H9 (cell line): Measurements from ENCODE around the gene TMEM150B. TPM values are rescaled to one million over a fixed set of nuclear protein-coding genes. Genes with fewer than 3 reads are reported as not detected.

Experiments
- DNase-seq: peaks from one replicate; pipeline ENCODE4 v3.0.0-alpha.2; 2017
- H2AFZ ChIP-seq: one replicate; pipeline ENCODE4 v1.6.1; 2013; ENCODE audit warnings: mild to moderate bottlenecking, low read length, control low read depth, moderate library complexity
- H2AK5ac ChIP-seq: 2 replicates; pipeline ENCODE4 v1.6.1; 2013; ENCODE audit warnings: low read length, control low read depth, mixed read lengths; ENCODE audit not compliant: insufficient read length
- H2BK120ac ChIP-seq: one replicate; pipeline ENCODE4 v1.6.1; 2013; ENCODE audit warnings: low read depth, mild to moderate bottlenecking, low read length, control low read depth, inconsistent platforms; ENCODE audit not compliant: poor library complexity, severe bottlenecking
- H2BK12ac ChIP-seq: 2 replicates; pipeline ENCODE4 v1.6.1; 2013; ENCODE audit warnings: low read length, control low read depth, mixed read lengths, low read depth; ENCODE audit not compliant: insufficient read length
- H2BK15ac ChIP-seq: 2 replicates; pipeline ENCODE4 v1.6.1; 2013; ENCODE audit warnings: low read depth, low read length, control low read depth
- H2BK20ac ChIP-seq: one replicate; pipeline ENCODE4 v1.6.1; 2013; ENCODE audit warnings: low read depth, mild to moderate bottlenecking, low read length, control low read depth, inconsistent platforms; ENCODE audit not compliant: poor library complexity, severe bottlenecking
- H2BK5ac ChIP-seq: 2 replicates; pipeline ENCODE4 v1.6.1; 2013; ENCODE audit warnings: low read length, control low read depth, mixed read lengths; ENCODE audit not compliant: insufficient read length
- H3K14ac ChIP-seq: 2 replicates; pipeline ENCODE4 v1.6.1; 2013; ENCODE audit warnings: low read length, control low read depth; ENCODE audit not compliant: insufficient read depth
- H3K18ac ChIP-seq: 2 replicates; pipeline ENCODE4 v1.6.1; 2013; ENCODE audit warnings: low read depth, mild to moderate bottlenecking, mixed read lengths, low read length, control low read depth; ENCODE audit not compliant: insufficient read length
- H3K23ac ChIP-seq: 2 replicates; pipeline ENCODE4 v1.6.1; 2013; ENCODE audit warnings: low read length, control low read depth, mixed read lengths, low read depth; ENCODE audit not compliant: insufficient read length
- H3K23me2 ChIP-seq: 2 replicates; pipeline ENCODE4 v1.6.1; 2013; ENCODE audit warnings: low read depth, mild to moderate bottlenecking, mixed read lengths, low read length, control low read depth; ENCODE audit not compliant: insufficient read length, poor library complexity, severe bottlenecking
- H3K27ac ChIP-seq: 2 replicates; pipeline ENCODE4 v1.5.1; 2013; ENCODE audit warnings: low read length, control low read depth, mixed read lengths, low read depth; ENCODE audit not compliant: insufficient read length
- H3K27me3 ChIP-seq: 2 replicates; pipeline ENCODE4 v1.6.1; 2013; ENCODE audit warnings: low read length, control low read depth, inconsistent platforms; ENCODE audit not compliant: insufficient read depth
- H3K4ac ChIP-seq: 2 replicates; pipeline ENCODE4 v1.6.1; 2013; ENCODE audit warnings: low read depth, mild to moderate bottlenecking, control low read depth, inconsistent platforms, low read length, moderate library complexity
- H3K4me1 ChIP-seq: 2 replicates; pipeline ENCODE4 v1.6.1; 2013; ENCODE audit warnings: low read length, control low read depth, inconsistent platforms; ENCODE audit not compliant: insufficient read depth
- H3K4me2 ChIP-seq: 2 replicates; pipeline ENCODE4 v1.6.1; 2013; ENCODE audit warnings: low read length, control low read depth, mixed read lengths; ENCODE audit not compliant: insufficient read length, insufficient read depth
- H3K56ac ChIP-seq: 2 replicates; pipeline ENCODE4 v1.6.1; 2013; ENCODE audit warnings: low read depth, mild to moderate bottlenecking, mixed read lengths, low read length, control low read depth; ENCODE audit not compliant: insufficient read length
- H3K79me1 ChIP-seq: 2 replicates; pipeline ENCODE4 v1.6.1; 2013; ENCODE audit warnings: low read depth, mild to moderate bottlenecking, moderate library complexity, low read length, control low read depth, inconsistent platforms; ENCODE audit not compliant: insufficient read depth, poor library complexity, severe bottlenecking
- H3K79me2 ChIP-seq: 2 replicates; pipeline ENCODE4 v1.6.1; 2013; ENCODE audit warnings: low read length, control low read depth, inconsistent platforms; ENCODE audit not compliant: insufficient read depth
- H3K9ac ChIP-seq: 2 replicates; pipeline ENCODE4 v1.6.1; 2013; ENCODE audit warnings: low read length, control low read depth, mixed read lengths; ENCODE audit not compliant: insufficient read length; ENCODE audit errors: extremely low read depth
- H3K9me3 ChIP-seq: one replicate; pipeline ENCODE4 v1.6.1; 2013; ENCODE audit warnings: low read depth, low read length, inconsistent platforms; ENCODE audit not compliant: control insufficient read depth
- H3T11ph ChIP-seq: one replicate; pipeline ENCODE4 v1.6.1; 2013; ENCODE audit warnings: mild to moderate bottlenecking, low read length, control low read depth, inconsistent platforms
- H4K20me1 ChIP-seq: one replicate; pipeline ENCODE4 v1.6.1; 2013; ENCODE audit not compliant: control insufficient read depth, insufficient read length, insufficient read depth
- H4K5ac ChIP-seq: 2 replicates; pipeline ENCODE4 v1.6.1; 2013; ENCODE audit warnings: low read depth, mild to moderate bottlenecking, mixed read lengths, low read length, control low read depth; ENCODE audit not compliant: insufficient read length
- H4K8ac ChIP-seq: replicated peaks from 2 replicates; pipeline ENCODE4 v1.6.1; 2013; ENCODE audit warnings: low read length, control low read depth, mixed read lengths, low read depth; ENCODE audit not compliant: insufficient read length
- H4K91ac ChIP-seq: 2 replicates; pipeline ENCODE4 v1.6.1; 2013; ENCODE audit warnings: low read depth, mild to moderate bottlenecking, moderate library complexity, mixed read lengths, low read length, control low read depth; ENCODE audit not compliant: insufficient read length
- H3K27ac Mint-ChIP-seq, 3 experiments: 2 replicates in 2 of 3; 3 replicates in 1 of 3; pipeline ENCODE4 v1.8.0; 2020 to 2021; ENCODE audit warnings: mixed read lengths in 3 of 3, mild to moderate bottlenecking in 1 of 3, moderate library complexity in 1 of 3
- H3K27me3 Mint-ChIP-seq: 2 replicates; pipeline ENCODE4 v1.8.0; 2021; ENCODE audit warnings: low read depth, mild to moderate bottlenecking, moderate library complexity, mixed read lengths
- H3K36me3 Mint-ChIP-seq, 3 experiments: 2 replicates in 2 of 3; 3 replicates in 1 of 3; pipeline ENCODE4 v1.8.0; 2020 to 2021; ENCODE audit warnings: low read depth in 3 of 3, mixed read lengths in 3 of 3; ENCODE audit not compliant: insufficient read depth in 1 of 3
- H3K4me1 Mint-ChIP-seq, 2 experiments: 2 replicates each; pipeline ENCODE4 v1.8.0; 2020; ENCODE audit warnings: mixed read lengths in 2 of 2
- H3K4me3 Mint-ChIP-seq, 2 experiments: 2 replicates in 1 of 2; 3 replicates in 1 of 2; pipeline ENCODE4 v1.8.0; 2020 to 2021; ENCODE audit warnings: mild to moderate bottlenecking in 2 of 2, mixed read lengths in 2 of 2, moderate library complexity in 1 of 2
- H3K9me3 Mint-ChIP-seq, 2 experiments: 2 replicates in 1 of 2; 3 replicates in 1 of 2; pipeline ENCODE4 v1.8.0; 2020; ENCODE audit warnings: mild to moderate bottlenecking in 2 of 2, mixed read lengths in 2 of 2, moderate library complexity in 1 of 2
- CTCF ChIP-seq: fragments of 200-600 bp; sonication (generic); conservative IDR thresholded peaks from 3 replicates; pipeline ENCODE4 v1.8.0; 2021; ENCODE audit warnings: antibody characterized with exemption, mild to moderate bottlenecking
- WGBS: extraction: QIAGEN DNeasy Blood & Tissue Kit; methylation state at CpG from one replicate; pipeline ENCODE4 v1.1.7; 2013; ENCODE audit warnings: missing lambda C conversion rate, low lambda C conversion rate, mixed read lengths; ENCODE audit not compliant: insufficient read length; ENCODE audit errors: extremely low coverage; 5-methylcytosine and 5-hydroxymethylcytosine counted together
- total RNA-seq: library from RNA; stranded (reverse); gene quantifications from 2 replicates; pipeline ENCODE4 v1.2.1, GENCODE V29; 2021

The TMEM150B gene
- total RNA-seq, 1 experiment from 2014 or later = 0.63 TPM

GRCh38 chr19:55315956-55316525 is 9.1 kb downstream of the TMEM150B start:
- Mint-ChIP-seq H3K4me3 (no peak overlapping the region), H3K9me3 (no peaks in the 10 kb centered on the region; a peak in 1 of 5 replicates), H3K27ac (no peak overlapping the region), H3K27me3 (peaks cover 5% of the 10 kb centered on the region), H3K4me1 (peaks cover 11 to 22% of the 10 kb centered on the region in 2 experiments), H3K36me3 (peaks cover 0 to 2% (median 0%) of the 10 kb centered on the region in 3 experiments; a peak in 2 of 7 replicates)
- no peaks in the 10 kb centered on the region for H3K9me3 ChIP-seq
- no peak overlapping the region for H2AFZ ChIP-seq
- no peak for DNase-seq
- TF ChIP-seq CTCF = no peak
- no peak overlapping the region for H4K5ac ChIP-seq
- H3T11ph ChIP-seq = no peak overlapping the region
- H3K79me2 ChIP-seq = no peaks in the 10 kb centered on the region
- H4K8ac ChIP-seq = no peak overlapping the region
- H3K27ac ChIP-seq = no peak overlapping the region
- H3K4ac ChIP-seq = no peak overlapping the region
- H4K91ac ChIP-seq = no peak overlapping the region
- H3K14ac ChIP-seq = no peak overlapping the region
- no peak overlapping the region for H3K18ac ChIP-seq
- H4K20me1 ChIP-seq = no peaks in the 10 kb centered on the region
- no CpG with 5 or more reads among the region's 13 CpGs for WGBS
- H2BK20ac ChIP-seq = no peak overlapping the region
- no peak overlapping the region for H2BK12ac ChIP-seq
- no peak overlapping the region for H3K9ac ChIP-seq
- no peak overlapping the region for H2BK120ac ChIP-seq
- H2BK5ac ChIP-seq = no peak overlapping the region
- no peak overlapping the region for H3K4me2 ChIP-seq
- H3K56ac ChIP-seq = no peak overlapping the region
- H3K79me1 ChIP-seq = no peaks in the 10 kb centered on the region
- no peak overlapping the region for H3K23ac ChIP-seq
- H3K23me2 ChIP-seq = no peaks in the 10 kb centered on the region
- no peaks in the 10 kb centered on the region for H3K4me1 ChIP-seq
- no peak overlapping the region for H2BK15ac ChIP-seq
- H2AK5ac ChIP-seq = no peak overlapping the region
- no peaks in the 10 kb centered on the region; the same call in 1 of the 2 replicates for H3K27me3 ChIP-seq
